OCI-LY1 (cell line): ENCODE data around the gene CCNYL1.

Experiments
- H2AFZ ChIP-seq: fragments of 200-600 bp; sonication (generic), shearing (Covaris generic); 2 replicates; pipeline ENCODE4 v1.6.0; 2014; ENCODE audit warnings: antibody characterized with exemption, mild to moderate bottlenecking, low read length
- H3F3A ChIP-seq: fragments of 200-600 bp; sonication (generic), shearing (Covaris generic); 2 replicates; pipeline ENCODE4 v1.6.0; 2014; ENCODE audit warnings: mild to moderate bottlenecking, antibody characterized with exemption, low read length, moderate library complexity; ENCODE audit not compliant: insufficient read depth
- H3K27ac ChIP-seq: fragments of 200-600 bp; sonication (generic); 2 replicates; pipeline ENCODE4 v1.5.1; 2014; ENCODE audit warnings: low read length, mixed run types, mild to moderate bottlenecking, low read depth; ENCODE audit not compliant: poor library complexity, severe bottlenecking
- H3K27me3 ChIP-seq: fragments of 200-600 bp; sonication (generic); 2 replicates; pipeline ENCODE4 v1.6.0; 2014; ENCODE audit warnings: antibody characterized with exemption, mild to moderate bottlenecking, low read length, moderate library complexity; ENCODE audit not compliant: insufficient read depth
- H3K36me3 ChIP-seq: fragments of 200-600 bp; sonication (generic); 2 replicates; pipeline ENCODE4 v1.6.1; 2014; ENCODE audit warnings: mild to moderate bottlenecking, antibody characterized with exemption, low read length, moderate library complexity, mixed read lengths; ENCODE audit not compliant: insufficient read depth
- H3K4me1 ChIP-seq: fragments of 200-600 bp; sonication (generic); 2 replicates; pipeline ENCODE4 v1.5.1; 2014; ENCODE audit warnings: mild to moderate bottlenecking, low read length, moderate library complexity; ENCODE audit not compliant: insufficient read depth, severe bottlenecking
- H3K4me2 ChIP-seq: fragments of 200-600 bp; sonication (generic), shearing (Covaris generic); 2 replicates; pipeline ENCODE4 v1.6.1; 2014; ENCODE audit warnings: low read length
- H3K4me3 ChIP-seq: fragments of 200-600 bp; sonication (generic); 2 replicates; pipeline ENCODE4 v1.5.1; 2014; ENCODE audit warnings: low read length, low read depth, mild to moderate bottlenecking, mixed read lengths; ENCODE audit not compliant: poor library complexity, severe bottlenecking
- H3K79me2 ChIP-seq: fragments of 200-600 bp; shearing (Covaris generic); 2 replicates; pipeline ENCODE4 v1.6.1; 2016; ENCODE audit warnings: mixed run types, low read length, mixed read lengths; ENCODE audit not compliant: insufficient read depth
- H3K9ac ChIP-seq: fragments of 200-600 bp; sonication (generic), shearing (Covaris generic); 2 replicates; pipeline ENCODE4 v1.6.1; 2014; ENCODE audit warnings: mild to moderate bottlenecking, low read length, mixed read lengths
- H3K9me2 ChIP-seq: fragments of 200-600 bp; sonication (generic), shearing (Covaris generic); 2 replicates; pipeline ENCODE4 v1.6.1; 2014; ENCODE audit warnings: low read depth, mild to moderate bottlenecking, low read length, mixed read lengths
- H3K9me3 ChIP-seq: fragments of 200-600 bp; shearing (Covaris generic); 2 replicates; pipeline ENCODE4 v1.6.1; 2014; ENCODE audit warnings: low read length, mixed read lengths
- H4K20me1 ChIP-seq: fragments of 200-600 bp; sonication (generic), shearing (Covaris generic); 2 replicates; pipeline ENCODE4 v1.6.0; 2016; ENCODE audit warnings: mild to moderate bottlenecking, low read length; ENCODE audit not compliant: insufficient read depth
- CTCF ChIP-seq: fragments of 200-600 bp; sonication (generic), shearing (Covaris generic); IDR thresholded peaks from 2 replicates; pipeline ENCODE4 v1.5.1; 2017; ENCODE audit warnings: mild to moderate bottlenecking, antibody characterized with exemption, low read length, moderate library complexity, mixed read lengths
- EZH2 ChIP-seq: fragments of 200-600 bp; sonication (generic), shearing (Covaris generic); IDR thresholded peaks from 2 replicates; pipeline ENCODE4 v1.8.0; 2017; ENCODE audit warnings: borderline replicate concordance, mixed run types, mild to moderate bottlenecking, antibody characterized with exemption, low read length, moderate library complexity, mixed read lengths

The CCNYL1 gene

GRCh38 chr2:207692206-207693065, 19.0 kb upstream of the CCNYL1 start:
- Histone ChIP-seq H4K20me1 (no peaks in the 10 kb centered on the region), H3K27me3 (no peaks in the 10 kb centered on the region), H3F3A (no peaks in the 10 kb centered on the region), H2AFZ (no peak overlapping the region), H3K36me3 (no peaks in the 10 kb centered on the region), H3K9me3 (no peaks in the 10 kb centered on the region), H3K27ac (no peak overlapping the region), H3K4me1 (no peaks in the 10 kb centered on the region), H3K9ac (no peak overlapping the region), H3K79me2 (no peaks in the 10 kb centered on the region), H3K4me2 (no peak overlapping the region), H3K4me3 (no peak overlapping the region), H3K9me2 (no peaks in the 10 kb centered on the region)
- TF ChIP-seq EZH2 (no peak), CTCF (peak; percentile 84)

GRCh38 chr2:207693641-207694249, 17.7 kb upstream of the CCNYL1 start:
- Histone ChIP-seq H3K4me2 (no peak overlapping the region), H3K9me2 (no peaks in the 10 kb centered on the region), H3K27me3 (no peaks in the 10 kb centered on the region), H3K9me3 (no peaks in the 10 kb centered on the region), H4K20me1 (no peaks in the 10 kb centered on the region), H2AFZ (no peak overlapping the region), H3K79me2 (no peaks in the 10 kb centered on the region), H3K27ac (no peak overlapping the region), H3K4me1 (no peaks in the 10 kb centered on the region), H3F3A (no peaks in the 10 kb centered on the region), H3K36me3 (no peaks in the 10 kb centered on the region), H3K4me3 (no peak overlapping the region), H3K9ac (no peak overlapping the region)
- TF ChIP-seq CTCF, result no peak
- TF ChIP-seq EZH2, result no peak

- H4K20me1 ChIP-seq, result no peaks in the 10 kb centered on the region
- H3K9me2 ChIP-seq, result no peaks in the 10 kb centered on the region
- no peak overlapping the region for H3K4me3 ChIP-seq
- H3K9me3 ChIP-seq, result no peaks in the 10 kb centered on the region
- H3K27ac ChIP-seq, result no peak overlapping the region
- no peaks in the 10 kb centered on the region for H3K27me3 ChIP-seq
- no peak overlapping the region for H3K9ac ChIP-seq
- no peaks in the 10 kb centered on the region for H3K79me2 ChIP-seq
- H3K36me3 ChIP-seq, result no peaks in the 10 kb centered on the region
- no peak overlapping the region for H3K4me2 ChIP-seq
- TF ChIP-seq CTCF (no peak), EZH2 (no peak)
- H3K4me1 ChIP-seq, result no peaks in the 10 kb centered on the region
- H2AFZ ChIP-seq, result no peak overlapping the region
- no peaks in the 10 kb centered on the region for H3F3A ChIP-seq
These were observed 16.6 kb upstream of the CCNYL1 start for GRCh38 chr2:207694811-207695281.
